Airway epithelial cell (primary cell): ENCODE measurements around the gene UPF1. TPM values are rescaled to one million over a fixed set of nuclear protein-coding genes. Genes with fewer than 3 reads are reported as not detected.

ENCODE experiments used
- total RNA-seq: library from RNA; depleted of rRNA; stranded (reverse); fragments of >200 nt; gene quantifications from 2 replicates; pipeline ENCODE4 v1.2.3, GENCODE V29; 2015

Gene UPF1
- 50.7 and 71.7 TPM in 2 replicates for total RNA-seq

GRCh38 chr19:18831524-18832305, at the start of gene UPF1:
Gene UPF1, plus strand, starts transcription at chr19:18831959. Its CDS starts 251 bp downstream, at chr19:18832210.

GRCh38 chr19:18790566-18791314, 41.0 kb upstream of the UPF1 start, which contains the start of gene COMP:
Gene COMP, minus strand, starts transcription at chr19:18791305. Its CDS starts 36 bp downstream, at chr19:18791269.

GRCh38 chr19:18895824-18896341, 64.1 kb downstream of the UPF1 start, which contains the start of gene CERS1:
Gene CERS1, minus strand, starts transcription at chr19:18896158. Its CDS starts 86 bp downstream, at chr19:18896072.

Other genes starting within 250 kb of the UPF1 start
- 143 and 194 TPM in 2 replicates for gene REX1BD, start 243.2 kb upstream of the UPF1 start, total RNA-seq
- gene CRLF1, start 225.2 kb upstream of the UPF1 start, total RNA-seq: 1.2 and 2.4 TPM in 2 replicates
- not detected in 2 replicates for gene TMEM59L, start 219.1 kb upstream of the UPF1 start, total RNA-seq
- 5.3 and 10.3 TPM in 2 replicates for gene KLHL26, start 194.9 kb upstream of the UPF1 start, total RNA-seq
- gene CRTC1, start 148.3 kb upstream of the UPF1 start, total RNA-seq: 2.1 and 3.2 TPM in 2 replicates
- gene COMP, start 40.7 kb upstream of the UPF1 start, total RNA-seq: not detected in 2 replicates
- gene CERS1, start 64.2 kb downstream of the UPF1 start, total RNA-seq: 0.56 and 1.4 TPM in 2 replicates
- gene COPE, start 87.4 kb downstream of the UPF1 start, total RNA-seq: 343 and 355 TPM in 2 replicates
- 70.6 and 99.5 TPM in 2 replicates for gene DDX49, start 87.8 kb downstream of the UPF1 start, total RNA-seq
- gene HOMER3, start 109.3 kb downstream of the UPF1 start, total RNA-seq: 116 and 136 TPM in 2 replicates
- 13.4 and 19.0 TPM in 2 replicates for gene SUGP2, start 201.6 kb downstream of the UPF1 start, total RNA-seq
- 40.5 and 41.9 TPM in 2 replicates for gene ARMC6, start 201.6 kb downstream of the UPF1 start, total RNA-seq
- 4.0 and 4.9 TPM in 2 replicates for gene SLC25A42, start 232.0 kb downstream of the UPF1 start, total RNA-seq